ENCODE measurements around the gene ST6GALNAC5. TPM values are rescaled to one million over a fixed set of nuclear protein-coding genes. Genes with fewer than 3 reads are reported as not detected.
A peak's percentile ranks its signal among the peaks of the same experiment; 100 is the strongest.

Gene ST6GALNAC5
- total and polyA plus RNA-seq, 2 experiments from 2014 or later, result 4.1 to 19.2 TPM

DNA sequence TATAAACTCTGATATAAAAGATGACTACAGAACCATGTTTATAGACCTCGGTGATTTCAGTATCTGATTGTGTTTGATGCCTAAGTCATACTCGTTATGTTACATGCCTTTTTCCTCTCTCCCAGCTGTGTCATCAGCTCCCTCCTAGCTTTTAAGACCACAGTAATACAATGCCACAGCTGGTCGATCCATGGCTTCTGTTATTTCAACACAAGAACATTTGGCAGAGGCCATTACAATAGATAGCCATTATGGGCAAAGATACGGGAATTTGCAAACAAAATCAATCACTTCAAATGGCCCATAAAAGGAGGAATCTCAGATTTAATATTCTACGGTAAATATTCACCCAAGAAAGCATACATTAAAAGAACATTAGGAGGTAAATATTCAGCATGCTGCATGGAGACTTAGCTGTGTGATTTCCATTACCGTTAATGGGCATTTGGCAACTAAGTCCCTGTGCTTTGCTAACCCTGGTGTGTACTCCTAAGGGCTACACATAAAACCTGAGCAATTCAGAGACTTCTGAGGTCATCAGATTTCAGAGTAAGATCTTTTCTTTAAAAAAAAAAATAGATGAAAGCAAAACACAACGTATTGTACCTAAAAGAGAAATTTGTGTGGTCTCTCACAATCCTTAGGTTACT is 198.5 kb downstream of the ST6GALNAC5 start (continued):
- TF ChIP-seq, protein P1, sequence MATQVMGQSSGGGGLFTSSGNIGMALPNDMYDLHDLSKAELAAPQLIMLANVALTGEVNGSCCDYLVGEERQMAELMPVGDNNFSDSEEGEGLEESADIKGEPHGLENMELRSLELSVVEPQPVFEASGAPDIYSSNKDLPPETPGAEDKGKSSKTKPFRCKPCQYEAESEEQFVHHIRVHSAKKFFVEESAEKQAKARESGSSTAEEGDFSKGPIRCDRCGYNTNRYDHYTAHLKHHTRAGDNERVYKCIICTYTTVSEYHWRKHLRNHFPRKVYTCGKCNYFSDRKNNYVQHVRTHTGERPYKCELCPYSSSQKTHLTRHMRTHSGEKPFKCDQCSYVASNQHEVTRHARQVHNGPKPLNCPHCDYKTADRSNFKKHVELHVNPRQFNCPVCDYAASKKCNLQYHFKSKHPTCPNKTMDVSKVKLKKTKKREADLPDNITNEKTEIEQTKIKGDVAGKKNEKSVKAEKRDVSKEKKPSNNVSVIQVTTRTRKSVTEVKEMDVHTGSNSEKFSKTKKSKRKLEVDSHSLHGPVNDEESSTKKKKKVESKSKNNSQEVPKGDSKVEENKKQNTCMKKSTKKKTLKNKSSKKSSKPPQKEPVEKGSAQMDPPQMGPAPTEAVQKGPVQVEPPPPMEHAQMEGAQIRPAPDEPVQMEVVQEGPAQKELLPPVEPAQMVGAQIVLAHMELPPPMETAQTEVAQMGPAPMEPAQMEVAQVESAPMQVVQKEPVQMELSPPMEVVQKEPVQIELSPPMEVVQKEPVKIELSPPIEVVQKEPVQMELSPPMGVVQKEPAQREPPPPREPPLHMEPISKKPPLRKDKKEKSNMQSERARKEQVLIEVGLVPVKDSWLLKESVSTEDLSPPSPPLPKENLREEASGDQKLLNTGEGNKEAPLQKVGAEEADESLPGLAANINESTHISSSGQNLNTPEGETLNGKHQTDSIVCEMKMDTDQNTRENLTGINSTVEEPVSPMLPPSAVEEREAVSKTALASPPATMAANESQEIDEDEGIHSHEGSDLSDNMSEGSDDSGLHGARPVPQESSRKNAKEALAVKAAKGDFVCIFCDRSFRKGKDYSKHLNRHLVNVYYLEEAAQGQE (IDR thresholded peaks at IDR 0.05; ENCODE audit: unreplicated experiment), result no peak
- TF ChIP-seq ZNF114 (CRISPR knock-in tag; IDR thresholded peaks at IDR 0.05) (no peak), EZH2phosphoT487 (IDR thresholded peaks at IDR 0.05; ENCODE audit: unreplicated experiment) (no peak), JUNB (IDR thresholded peaks at IDR 0.05; ENCODE audit: unreplicated experiment) (no peak), STAT1 (IDR thresholded peaks at IDR 0.05; ENCODE audit: unreplicated experiment) (no peak), CREB1 (CRISPR knock-in tag; IDR thresholded peaks at IDR 0.05; ENCODE audit: low read depth) (no peak), NANOG (IDR thresholded peaks at IDR 0.05; ENCODE audit: borderline replicate concordance) (no peak)
- TF ChIP-seq, protein P2, sequence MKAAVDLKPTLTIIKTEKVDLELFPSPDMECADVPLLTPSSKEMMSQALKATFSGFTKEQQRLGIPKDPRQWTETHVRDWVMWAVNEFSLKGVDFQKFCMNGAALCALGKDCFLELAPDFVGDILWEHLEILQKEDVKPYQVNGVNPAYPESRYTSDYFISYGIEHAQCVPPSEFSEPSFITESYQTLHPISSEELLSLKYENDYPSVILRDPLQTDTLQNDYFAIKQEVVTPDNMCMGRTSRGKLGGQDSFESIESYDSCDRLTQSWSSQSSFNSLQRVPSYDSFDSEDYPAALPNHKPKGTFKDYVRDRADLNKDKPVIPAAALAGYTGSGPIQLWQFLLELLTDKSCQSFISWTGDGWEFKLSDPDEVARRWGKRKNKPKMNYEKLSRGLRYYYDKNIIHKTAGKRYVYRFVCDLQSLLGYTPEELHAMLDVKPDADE (IDR thresholded peaks at IDR 0.05), result no peak
- TF ChIP-seq, protein P3, sequence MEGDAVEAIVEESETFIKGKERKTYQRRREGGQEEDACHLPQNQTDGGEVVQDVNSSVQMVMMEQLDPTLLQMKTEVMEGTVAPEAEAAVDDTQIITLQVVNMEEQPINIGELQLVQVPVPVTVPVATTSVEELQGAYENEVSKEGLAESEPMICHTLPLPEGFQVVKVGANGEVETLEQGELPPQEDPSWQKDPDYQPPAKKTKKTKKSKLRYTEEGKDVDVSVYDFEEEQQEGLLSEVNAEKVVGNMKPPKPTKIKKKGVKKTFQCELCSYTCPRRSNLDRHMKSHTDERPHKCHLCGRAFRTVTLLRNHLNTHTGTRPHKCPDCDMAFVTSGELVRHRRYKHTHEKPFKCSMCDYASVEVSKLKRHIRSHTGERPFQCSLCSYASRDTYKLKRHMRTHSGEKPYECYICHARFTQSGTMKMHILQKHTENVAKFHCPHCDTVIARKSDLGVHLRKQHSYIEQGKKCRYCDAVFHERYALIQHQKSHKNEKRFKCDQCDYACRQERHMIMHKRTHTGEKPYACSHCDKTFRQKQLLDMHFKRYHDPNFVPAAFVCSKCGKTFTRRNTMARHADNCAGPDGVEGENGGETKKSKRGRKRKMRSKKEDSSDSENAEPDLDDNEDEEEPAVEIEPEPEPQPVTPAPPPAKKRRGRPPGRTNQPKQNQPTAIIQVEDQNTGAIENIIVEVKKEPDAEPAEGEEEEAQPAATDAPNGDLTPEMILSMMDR (conservative IDR thresholded peaks at IDR 0.05; ENCODE audit: low read depth in 2 of 2), result no peak

DNA sequence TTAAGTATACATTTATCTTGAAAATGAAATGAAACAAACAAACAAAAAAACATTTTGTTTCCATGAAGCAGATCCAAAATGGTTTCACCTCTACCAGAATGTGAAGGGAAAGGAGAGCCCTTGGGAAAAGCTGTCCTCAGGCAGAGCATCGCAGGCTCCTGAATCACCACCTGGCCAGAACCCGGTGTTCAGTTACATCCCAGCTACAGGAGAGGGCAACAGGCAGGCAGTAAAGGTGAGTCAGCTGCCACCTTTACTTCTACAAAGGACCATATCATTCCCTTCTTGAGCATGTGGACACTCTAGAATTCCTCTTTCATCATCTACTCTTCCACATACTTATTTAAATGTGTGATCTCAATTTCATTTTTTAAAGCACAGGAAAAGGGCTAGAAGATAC is 200.7 kb downstream of the ST6GALNAC5 start:
- no peaks in the 10 kb centered on the region for H3K9me3 Mint-ChIP-seq
- Histone ChIP-seq H4K20me1 (replicated peaks; ENCODE audit: insufficient read depth) (no peaks in the 10 kb centered on the region), H3K79me2 (replicated peaks; ENCODE audit: insufficient read depth) (no peaks in the 10 kb centered on the region), H3K27ac (ENCODE audit: low read depth) (no peak overlapping the region), H2AFZ (no peak overlapping the region), H3K4me2 (no peak overlapping the region), H3K27me3 (ENCODE audit: insufficient read depth) (no peaks in the 10 kb centered on the region), H3K4me3 (no peak overlapping the region), H3K9me2 (ENCODE audit: insufficient read depth) (no peaks in the 10 kb centered on the region; the same call in 1 of the 2 replicates), H3F3A (replicated peaks; ENCODE audit: low read depth) (no peaks in the 10 kb centered on the region), H3K36me3 (ENCODE audit: insufficient read depth) (no peaks in the 10 kb centered on the region), H3K4me1 (ENCODE audit: insufficient read depth) (no peaks in the 10 kb centered on the region)
- H3K27ac Mint-ChIP-seq, result no peak overlapping the region
- ATAC-seq (peak; percentile 95), DNase-seq (ENCODE audit: low spot score) (peak; percentile 65)
- no peak overlapping the region for H3K4me3 Mint-ChIP-seq
- peaks cover 2% of the 10 kb centered on the region; the same call in 2 of the 3 replicates for H3K4me1 Mint-ChIP-seq
- no peaks in the 10 kb centered on the region; the same call in 2 of the 3 replicates for H3K36me3 Mint-ChIP-seq (ENCODE audit: low read depth)
- H3K27me3 Mint-ChIP-seq (ENCODE audit: insufficient read depth, low read depth, poor library complexity), result no peaks in the 10 kb centered on the region
- TF ChIP-seq ZNF331 (CRISPR knock-in tag; IDR thresholded peaks at IDR 0.05; ENCODE audit: low read depth), result no peak
- TF ChIP-seq, protein P3 (conservative IDR thresholded peaks at IDR 0.05; ENCODE audit: low read depth in 2 of 2), result peak in 1 of 2 experiments; percentile 14; a peak in 1 of 4 replicates
- TF ChIP-seq CREB1 (CRISPR knock-in tag; IDR thresholded peaks at IDR 0.05; ENCODE audit: low read depth), result no peak
- TF ChIP-seq JUNB (IDR thresholded peaks at IDR 0.05; ENCODE audit: unreplicated experiment), result no peak
